GM18511 (cell line): ENCODE results near the gene RDH14.
A peak's percentile ranks its signal among the peaks of the same experiment; 100 is the strongest.

Source experiments
- ATAC-seq: cut with Tn5 transposase; IDR thresholded peaks from one replicate; pipeline ENCODE4 v1.9.1; 2021; ENCODE audit warnings: mild to moderate bottlenecking, moderate library complexity; ENCODE audit not compliant: unreplicated experiment

Gene RDH14

DNA sequence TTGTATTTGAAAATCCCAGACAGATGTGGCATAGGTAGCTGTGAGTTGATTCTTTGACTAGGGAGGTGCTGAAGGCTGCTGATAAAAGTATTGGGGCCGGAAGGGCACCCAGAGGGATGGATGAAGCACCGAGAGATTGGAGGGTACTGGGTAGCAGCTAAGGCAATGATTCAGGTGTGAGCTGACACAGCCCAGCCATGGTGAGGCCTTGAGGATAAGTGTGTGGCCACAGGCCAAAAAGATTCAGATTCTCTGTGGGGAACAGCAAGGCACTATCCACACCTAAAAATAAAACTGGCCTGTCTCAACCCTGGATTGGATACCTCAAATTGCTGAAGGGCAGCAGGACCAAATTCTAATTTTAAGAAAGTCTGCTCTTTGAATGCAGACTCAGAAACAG is 35.2 kb downstream of the RDH14 start:
- ATAC-seq: no peak

DNA sequence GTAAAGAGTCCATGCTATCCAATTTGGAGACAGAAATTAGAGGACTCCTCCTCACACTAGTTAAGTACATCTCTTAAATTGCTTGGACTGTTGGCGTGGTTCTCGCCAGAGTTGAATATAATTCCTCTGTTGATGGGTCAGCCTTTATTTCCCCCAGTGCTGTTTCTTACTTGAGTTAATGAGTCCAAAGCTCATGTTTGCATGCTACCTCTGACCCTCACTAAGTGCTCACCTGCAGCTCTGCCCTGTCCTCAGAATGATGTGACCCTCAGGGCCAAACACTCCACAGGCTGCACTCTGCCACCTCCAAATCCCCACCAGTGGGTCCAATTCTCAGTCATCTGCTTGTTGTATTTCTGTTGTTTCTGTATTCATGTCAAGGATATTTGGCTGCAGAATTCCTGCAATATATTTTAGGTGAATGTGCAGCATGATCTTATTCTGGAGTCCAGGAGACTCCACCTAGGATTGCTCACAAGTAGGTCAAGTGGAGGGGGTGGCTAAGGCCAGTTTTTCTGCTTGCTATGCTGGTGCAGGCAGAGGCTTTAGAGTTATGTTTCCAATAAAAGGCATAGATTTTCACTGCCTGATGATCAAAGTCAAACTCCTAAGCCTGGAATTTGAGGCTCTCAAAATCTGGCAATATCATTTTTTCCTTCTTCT is 37.8 kb downstream of the RDH14 start:
- ATAC-seq: no peak

DNA sequence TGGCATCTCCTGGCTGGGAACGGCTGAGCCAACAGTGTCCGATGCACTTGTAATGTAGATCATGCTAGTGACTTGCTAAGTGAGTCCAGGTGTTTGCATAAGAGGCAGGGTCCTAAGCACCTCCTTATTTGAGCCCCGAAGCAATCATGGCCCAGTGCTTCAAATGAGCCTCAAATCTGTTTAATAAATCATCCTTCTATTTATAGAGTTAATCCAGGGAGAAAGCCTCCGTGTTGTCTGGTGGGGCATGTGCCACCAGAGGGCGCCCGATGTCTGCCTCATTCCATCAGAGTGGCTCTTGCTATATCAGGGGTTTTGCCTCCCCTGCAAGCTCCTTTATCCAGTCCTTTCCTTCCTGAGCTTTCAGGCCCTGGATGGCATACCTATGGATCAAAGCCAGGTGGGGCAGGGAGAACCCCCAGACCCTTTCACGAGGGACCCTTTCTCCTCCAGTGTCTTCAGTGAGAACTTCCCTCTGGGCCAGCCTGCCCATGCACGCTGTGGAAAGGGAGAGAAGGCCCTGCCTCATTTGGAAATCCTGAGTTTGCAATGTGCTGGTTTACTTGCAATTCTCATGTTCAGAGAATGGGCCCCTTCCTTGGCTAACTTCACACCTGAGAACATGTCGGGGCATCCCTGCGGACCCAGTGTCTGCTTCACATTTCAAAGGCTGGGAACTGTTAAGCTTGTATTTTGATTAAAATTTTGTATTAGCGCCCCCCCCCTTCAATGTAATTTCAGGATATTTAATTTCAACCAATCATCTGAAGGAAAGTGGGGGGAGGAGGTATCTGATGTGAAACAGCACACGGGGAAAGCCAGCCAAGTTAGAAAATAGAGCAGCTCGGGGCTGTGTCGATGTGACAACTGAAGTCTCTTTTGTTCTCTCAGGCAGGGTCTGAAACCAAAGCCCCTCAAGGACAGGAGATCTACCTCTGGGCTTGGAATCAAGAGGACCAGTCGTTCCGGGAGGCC is 39.7 kb downstream of the RDH14 start:
- ATAC-seq: peak; percentile 92

DNA sequence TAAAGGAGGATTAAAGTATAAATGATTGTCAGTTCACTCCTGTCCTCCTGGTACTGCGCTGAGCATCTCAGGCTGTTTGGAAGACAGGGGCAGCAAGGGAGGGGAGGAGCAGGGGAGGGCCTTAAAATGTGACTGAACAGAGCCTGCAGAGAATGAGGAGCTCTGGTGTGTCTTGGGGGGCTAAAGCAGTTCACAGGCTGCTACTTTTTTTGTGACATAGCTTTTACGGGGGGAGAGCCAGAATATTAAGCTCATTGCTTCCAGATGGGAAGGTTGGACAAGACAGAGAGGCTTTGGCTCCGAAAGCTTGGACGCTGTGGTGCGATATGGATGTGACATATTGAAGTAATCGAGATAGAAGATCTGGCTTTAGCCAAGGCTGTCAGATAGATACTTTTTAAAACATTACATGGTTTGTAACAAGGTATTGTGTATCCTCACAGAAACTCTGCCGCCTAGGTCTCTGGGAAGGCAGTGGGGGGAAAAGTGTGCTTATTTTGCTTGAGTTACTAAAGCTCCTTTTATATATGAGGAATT is 40.5 kb downstream of the RDH14 start:
- no peak for ATAC-seq

DNA sequence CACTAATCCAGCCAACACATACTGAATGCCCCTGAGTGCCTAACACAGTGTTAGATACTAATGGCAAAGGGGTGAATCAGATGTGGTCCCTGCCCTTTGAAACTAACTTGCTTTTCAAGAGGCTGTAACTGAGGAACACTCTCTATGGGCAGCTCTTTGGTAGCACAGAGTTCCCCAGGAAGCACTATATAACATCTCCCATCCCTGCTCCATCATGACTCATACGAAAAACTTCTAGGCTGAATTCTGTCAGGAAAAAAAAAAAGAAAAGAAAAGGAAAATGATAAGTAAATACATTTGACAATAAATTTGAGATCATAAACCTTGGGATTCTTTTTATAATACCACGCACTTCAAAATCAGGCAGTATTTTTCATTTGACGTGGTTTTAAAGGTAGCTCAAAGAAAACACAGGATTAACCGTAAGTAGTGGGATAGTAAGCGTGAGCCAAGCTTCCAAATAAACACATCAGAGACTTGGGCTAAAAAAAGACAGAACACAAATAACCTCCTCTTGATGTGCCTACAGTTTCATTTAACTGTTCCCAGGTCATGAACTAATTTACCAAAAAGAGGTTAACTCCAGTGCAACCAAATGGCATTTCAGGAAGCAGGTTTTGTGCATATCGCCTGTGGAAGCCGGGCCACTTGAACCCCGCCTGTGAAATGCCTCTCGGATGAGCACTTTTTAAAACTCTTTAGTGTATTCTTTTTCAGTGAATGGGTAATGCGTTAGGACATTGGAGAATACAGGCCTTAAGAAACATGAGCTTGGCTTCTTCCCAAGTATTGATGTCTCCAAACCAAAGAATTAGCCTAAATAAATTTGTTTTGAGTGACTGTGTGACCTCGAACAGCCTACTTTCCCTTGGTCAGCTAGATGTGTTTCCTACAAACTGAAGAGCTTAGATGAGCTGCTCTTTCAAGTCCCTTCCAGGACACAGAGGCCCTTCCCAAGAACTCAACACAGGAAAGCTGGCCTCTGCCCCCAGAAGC is 42.0 kb downstream of the RDH14 start:
- no peak for ATAC-seq

DNA sequence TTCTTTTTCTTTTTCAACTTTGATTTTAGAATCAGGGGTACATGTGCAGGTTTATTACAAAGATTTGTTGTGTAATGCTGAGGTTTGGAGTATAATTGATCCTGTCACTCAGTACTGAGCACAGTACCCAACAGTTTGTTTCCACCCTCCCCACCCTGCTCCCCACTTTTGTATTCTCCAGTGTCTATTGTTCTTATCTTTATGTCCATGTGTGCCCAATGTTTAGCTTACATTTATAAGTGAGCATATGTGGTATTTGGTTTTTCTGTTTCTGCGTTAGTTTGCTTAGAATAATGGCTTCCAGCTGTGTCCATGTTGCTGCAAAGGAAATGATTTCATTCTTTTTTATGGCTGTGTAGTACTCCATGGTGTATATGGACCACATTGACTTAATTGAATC is 43.1 kb downstream of the RDH14 start:
- no peak for ATAC-seq

DNA sequence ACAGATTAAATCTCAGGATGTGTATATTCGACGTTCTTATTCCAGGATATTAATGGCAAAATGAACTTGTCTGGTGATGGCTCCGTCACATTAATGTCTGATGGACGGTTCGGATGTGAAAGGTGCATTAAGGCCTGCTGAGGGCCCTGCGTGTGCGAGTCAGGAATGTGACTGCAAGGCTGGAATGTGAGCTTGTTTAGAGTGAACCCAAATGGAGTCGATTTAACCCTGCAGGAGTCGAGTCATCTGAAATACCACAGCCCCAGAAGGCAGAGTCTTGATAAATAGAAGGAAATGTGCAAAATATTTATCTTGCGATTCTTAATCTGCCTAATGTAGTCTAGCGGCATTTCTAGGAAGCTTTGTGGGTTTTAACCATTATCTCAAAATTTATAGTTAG is 44.3 kb downstream of the RDH14 start:
- ATAC-seq: no peak

DNA sequence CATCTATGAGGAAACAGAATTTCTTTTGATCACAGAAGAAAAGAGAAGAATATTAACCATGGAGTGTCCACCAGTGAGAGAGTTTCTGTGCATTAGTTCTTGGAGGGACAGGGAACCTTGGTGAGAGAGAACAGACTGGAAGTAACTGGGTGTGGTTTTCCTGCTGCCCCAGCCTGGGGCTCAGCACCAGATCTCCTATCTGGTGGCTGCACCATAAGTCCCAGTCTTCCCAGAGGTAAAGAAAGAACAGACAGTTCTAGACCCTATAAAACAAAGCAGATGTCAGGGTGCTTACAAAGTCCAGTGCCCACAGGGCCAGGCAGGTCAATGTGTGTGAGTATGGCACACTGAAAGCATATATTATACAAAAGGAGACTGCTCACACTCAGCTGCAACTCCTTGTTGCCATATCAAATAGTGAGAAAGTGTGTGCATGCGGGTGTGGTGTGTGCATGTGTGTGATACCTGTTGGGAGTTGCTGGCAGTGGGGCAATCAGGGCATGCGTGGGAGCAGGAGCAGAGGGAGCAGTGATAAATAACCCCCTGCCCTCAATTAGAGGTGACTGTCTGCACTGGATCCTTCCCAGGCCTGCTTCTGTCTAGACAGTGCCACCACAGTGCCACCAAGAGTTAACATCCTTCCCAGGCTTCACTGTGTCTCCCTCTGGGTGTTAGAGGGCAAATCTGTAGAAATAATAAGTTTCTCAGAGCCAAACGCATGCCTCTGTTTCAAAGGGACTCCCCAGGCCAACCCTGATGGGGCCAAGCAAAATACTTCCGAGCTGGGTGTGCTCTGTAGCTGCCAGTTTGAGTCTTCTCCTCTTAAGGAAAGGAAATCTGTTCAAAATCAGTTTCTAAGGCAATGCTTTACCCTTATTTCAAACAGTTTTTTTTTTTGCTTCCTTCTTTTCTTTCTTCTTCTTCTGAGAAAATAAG is 45.7 kb downstream of the RDH14 start:
- no peak for ATAC-seq

DNA sequence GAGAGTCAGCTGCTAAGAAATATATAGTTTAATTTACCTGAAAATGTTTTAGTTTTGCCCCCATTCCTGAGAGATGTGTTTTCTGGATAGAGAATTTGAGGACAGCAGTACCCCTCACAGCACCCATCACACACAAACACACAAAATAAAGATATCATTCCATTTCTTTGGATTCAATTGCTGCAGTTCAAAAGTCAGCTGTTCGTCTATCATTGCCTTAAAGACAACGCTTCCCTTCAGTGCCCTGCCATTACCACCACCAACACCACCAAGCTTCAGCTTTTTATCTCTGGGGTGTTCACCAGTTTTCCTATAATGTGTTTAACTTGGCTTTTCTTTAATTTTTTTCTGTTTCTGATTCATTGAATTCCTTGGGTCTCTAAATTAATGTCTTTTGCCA is 49.7 kb downstream of the RDH14 start:
- ATAC-seq: no peak

DNA sequence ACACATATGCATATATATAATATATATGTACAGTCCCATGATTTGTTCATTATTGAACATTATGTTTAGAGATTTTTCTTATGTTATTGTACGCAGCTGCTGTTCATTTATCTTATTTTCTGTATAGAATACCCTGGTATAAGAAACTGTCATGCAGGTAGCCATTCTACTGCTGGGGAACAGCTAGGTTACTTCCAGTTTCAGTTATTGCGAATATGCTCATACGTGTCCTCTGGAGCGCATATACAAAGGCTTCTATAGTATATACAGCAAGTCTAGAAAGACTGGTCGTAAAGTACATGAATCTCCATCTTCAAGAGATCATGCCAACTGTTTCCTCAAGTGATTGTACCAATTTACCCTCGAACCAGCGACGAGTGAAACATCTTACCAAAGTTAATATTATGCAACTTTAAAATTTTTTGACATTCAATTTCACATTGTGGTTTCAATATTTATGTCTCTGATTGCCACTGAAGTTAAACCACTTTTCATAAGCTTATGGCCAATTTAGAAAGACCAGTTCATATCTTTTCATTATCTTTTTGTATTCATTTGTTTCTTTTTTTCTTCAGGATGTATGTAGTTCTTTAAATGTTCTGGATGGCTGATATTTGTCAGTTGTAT is 53.5 kb downstream of the RDH14 start:
- no peak for ATAC-seq

DNA sequence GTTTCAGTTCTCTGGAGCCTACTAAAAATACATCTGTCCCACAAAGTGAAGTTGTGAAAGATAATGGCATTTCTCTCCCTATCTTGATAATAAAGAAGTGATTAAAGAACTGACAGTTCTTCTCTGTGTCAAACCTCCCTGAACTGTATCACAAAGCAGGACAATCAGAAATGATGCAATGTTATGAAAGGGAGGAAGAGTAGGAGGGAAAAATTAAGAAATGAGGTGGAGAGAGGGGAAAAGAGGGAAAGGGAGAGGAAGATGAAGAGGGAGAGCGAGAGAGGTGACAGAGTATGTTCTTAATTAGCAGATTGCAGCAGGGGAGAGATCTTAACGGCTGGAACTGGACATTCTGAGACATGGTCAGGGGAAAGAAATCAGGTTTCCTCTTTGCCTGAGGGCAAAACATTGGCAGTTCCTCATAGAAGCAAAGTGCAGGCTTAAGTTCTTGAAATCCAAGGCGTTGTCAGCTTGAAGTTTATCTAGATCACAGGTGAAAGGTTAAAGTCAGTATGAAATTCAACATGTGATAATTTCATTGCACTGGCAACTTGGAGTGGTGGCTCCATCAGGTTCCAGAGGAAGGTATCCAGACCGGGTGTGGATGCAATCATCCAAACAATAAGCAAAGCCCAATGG is 54.6 kb downstream of the RDH14 start:
- no peak for ATAC-seq
